Stimulated activated CD8-positive, alpha-beta memory T cell treated with anti-CD3 and anti-CD28 coated beads, Interleukin-4, amount 100 ng/mL, for 24 hours (primary cell): ENCODE data around the gene RAF1.
A peak's percentile ranks its signal among the peaks of the same experiment; 100 is the strongest.
"Not testable (repeated sequence)": the region's sequence is repeated elsewhere in the genome, so short reads cannot be mapped to it uniquely, and the experiment has no call there.

Experiments
- DNase-seq: peaks from one replicate; pipeline ENCODE4 v3.0.0-alpha.2; 2020; ENCODE audit warnings: low read depth

The RAF1 gene

GRCh38 chr3:12558706-12559105 lies 105.2 kb downstream of the RAF1 start:
- no peak for DNase-seq

GRCh38 chr3:12557473-12558100 lies 106.3 kb downstream of the RAF1 start:
- DNase-seq, result no peak

GRCh38 chr3:12556690-12557472 lies 107.0 kb downstream of the RAF1 start, which contains the start of gene MKRN2:
MKRN2 (plus strand) TSS chr3:12557087; CDS start chr3:12557151, 64 bp downstream.
- peak; percentile 79 for DNase-seq

GRCh38 chr3:12556314-12556689 lies 107.6 kb downstream of the RAF1 start:
- no peak for DNase-seq

GRCh38 chr3:12553921-12554391 lies 110.0 kb downstream of the RAF1 start:
- DNase-seq, result no peak

GRCh38 chr3:12549971-12550760 lies 113.8 kb downstream of the RAF1 start:
- DNase-seq, result no peak

- no peak for DNase-seq
Measured at GRCh38 chr3:12545473-12545791, 118.5 kb downstream of the RAF1 start, which contains the start of gene MKRN2OS. MKRN2OS (minus strand) TSS chr3:12545499; CDS start chr3:12545464, 35 bp downstream.

GRCh38 chr3:12544652-12545472 lies 119.1 kb downstream of the RAF1 start:
- no peak for DNase-seq

GRCh38 chr3:12543497-12543896 lies 120.4 kb downstream of the RAF1 start:
- DNase-seq, result not testable (repeated sequence)

- DNase-seq, result no peak
Measured at GRCh38 chr3:12541625-12542024, 122.3 kb downstream of the RAF1 start.

GRCh38 chr3:12536423-12536822 lies 127.5 kb downstream of the RAF1 start:
- no peak for DNase-seq
